Tibial nerve (tissue), 4 donors: ENCODE results near the gene AGO3. TPM values are rescaled to one million over a fixed set of nuclear protein-coding genes. Genes with fewer than 3 reads are reported as not detected.

ENCODE experiments used
- DNase-seq, 2 donors: peaks; one replicate each; pipeline ENCODE4 v3.0.0-alpha.2; 2019; ENCODE audit warnings: low spot score in 2 of 2
- H3K27ac ChIP-seq, 4 donors: fragments of 200-600 bp; sonication (generic) in 3 of 4; one replicate each; pipeline ENCODE4 v1.5.1; 2017 to 2019; ENCODE audit warnings: mild to moderate bottlenecking in 1 of 4
- H3K27me3 ChIP-seq, 2 donors: fragments of 200-600 bp; sonication (generic) in 1 of 2; one replicate each; pipeline versions ENCODE4 v1.5.1 to v1.6.0; 2017 to 2019
- H3K36me3 ChIP-seq, 3 donors: fragments of 200-600 bp; sonication (generic); one replicate each; pipeline ENCODE4 v1.5.1; 2018 to 2019
- H3K4me1 ChIP-seq, 4 donors: fragments of 200-600 bp; sonication (generic) in 3 of 4; one replicate each; pipeline ENCODE4 v1.5.1; 2017 to 2019
- H3K4me3 ChIP-seq, 4 donors: fragments of 200-600 bp; sonication (generic) in 3 of 4; one replicate each; pipeline ENCODE4 v1.5.1; 2017 to 2019; ENCODE audit warnings: mild to moderate bottlenecking in 1 of 4, moderate library complexity in 1 of 4
- H3K9me3 ChIP-seq, 4 donors: fragments of 200-600 bp; sonication (generic) in 3 of 4; one replicate each; pipeline ENCODE4 v1.5.1; 2017 to 2019
- EP300 ChIP-seq, 2 donors: sonication (generic); formaldehyde crosslinking; IDR thresholded peaks; one replicate each; pipeline ENCODE4 v1.6.1; 2017; ENCODE audit warnings: antibody characterized with exemption in 2 of 2, mild to moderate bottlenecking in 1 of 2
- POLR2A ChIP-seq, 2 donors: fragments of 450-650 bp; IDR thresholded peaks; one replicate each; pipeline ENCODE4 v1.6.1; 2017; ENCODE audit warnings: antibody characterized with exemption in 2 of 2, mild to moderate bottlenecking in 2 of 2, moderate library complexity in 2 of 2
- WGBS, 2 donors: methylation state at CpG; one replicate each; pipeline ENCODE4 v1.1.5; 2018; 5-methylcytosine and 5-hydroxymethylcytosine counted together
- total RNA-seq, 4 donors: library from RNA; depleted of rRNA; stranded (reverse); fragments of >200 nt; gene quantifications; one replicate each; pipeline ENCODE4 v1.1.0, GENCODE V29; 2016
- TF ChIP-seq, protein P1 (sequence below), 5 experiments: fragments of 200-600 bp in 3 of 5; fragments of 450-650 bp in 2 of 5; sonication (generic) in 3 of 5; IDR thresholded peaks; one replicate each; pipeline ENCODE4 v1.5.1; 2016 to 2019; ENCODE audit warnings: antibody characterized with exemption in 5 of 5, mild to moderate bottlenecking in 3 of 5, moderate library complexity in 2 of 5

The AGO3 gene
- total RNA-seq, 4 donors from 2014 or later = 16.2 to 31.8 (median 27.7) TPM

GRCh38 chr1:36115931-36116330 lies 185.0 kb downstream of the AGO3 start:
- no peak for DNase-seq
- H3K4me3 ChIP-seq = no peak overlapping the region
- H3K27ac ChIP-seq = peak overlapping the region in 3 of 4 donors; percentile 54 to 90 (median 84)
- TF ChIP-seq EP300 (IDR thresholded peaks at IDR 0.05) (no peak), POLR2A (IDR thresholded peaks at IDR 0.05) (no peak)
- no peaks in the 10 kb centered on the region for H3K36me3 ChIP-seq
- H3K4me1 ChIP-seq = peaks cover 0 to 61% (median 30%) of the 10 kb centered on the region in 4 donors
- 48 to 50% methylated on average over 5 of the region's 5 CpGs for WGBS, 2 donors
- no peaks in the 10 kb centered on the region for H3K27me3 ChIP-seq
- no peaks in the 10 kb centered on the region for H3K9me3 ChIP-seq

DNA sequence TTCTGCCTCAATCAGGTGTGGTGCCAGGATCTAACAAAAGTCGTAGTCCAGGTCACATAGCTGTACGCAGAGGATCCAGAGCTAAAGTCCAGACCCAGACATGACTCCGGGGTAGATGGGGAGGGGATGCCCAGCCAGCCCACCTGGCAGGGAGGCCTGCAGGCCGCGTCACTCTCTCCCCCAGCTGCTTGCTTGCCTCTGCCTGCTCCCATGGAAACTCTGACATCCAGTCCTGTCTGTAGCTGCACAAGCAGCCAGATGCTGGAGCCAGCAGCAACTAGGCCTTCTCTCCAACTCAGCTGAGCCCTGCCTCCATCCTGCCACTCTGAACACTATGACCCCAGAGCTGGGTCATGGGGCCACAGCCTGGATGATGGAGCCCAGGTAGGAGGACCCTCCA lies 186.0 kb downstream of the AGO3 start:
- Histone ChIP-seq H3K4me1 (peaks cover 0 to 61% (median 30%) of the 10 kb centered on the region in 4 donors), H3K4me3 (no peak overlapping the region), H3K9me3 (no peaks in the 10 kb centered on the region), H3K27me3 (no peaks in the 10 kb centered on the region), H3K27ac (peak overlapping the region in 2 of 4 donors; percentile 84 to 90), H3K36me3 (no peaks in the 10 kb centered on the region)
- no peak for TF ChIP-seq EP300 (IDR thresholded peaks at IDR 0.05)
- DNase-seq = no peak
- 79 to 85% methylated on average over 5 of the region's 5 CpGs for WGBS, 2 donors

- H3K4me1 ChIP-seq = peaks cover 0 to 67% (median 30%) of the 10 kb centered on the region in 4 donors
- TF ChIP-seq POLR2A (IDR thresholded peaks at IDR 0.05) (no peak), EP300 (IDR thresholded peaks at IDR 0.05) (no peak)
- TF ChIP-seq, protein P1, sequence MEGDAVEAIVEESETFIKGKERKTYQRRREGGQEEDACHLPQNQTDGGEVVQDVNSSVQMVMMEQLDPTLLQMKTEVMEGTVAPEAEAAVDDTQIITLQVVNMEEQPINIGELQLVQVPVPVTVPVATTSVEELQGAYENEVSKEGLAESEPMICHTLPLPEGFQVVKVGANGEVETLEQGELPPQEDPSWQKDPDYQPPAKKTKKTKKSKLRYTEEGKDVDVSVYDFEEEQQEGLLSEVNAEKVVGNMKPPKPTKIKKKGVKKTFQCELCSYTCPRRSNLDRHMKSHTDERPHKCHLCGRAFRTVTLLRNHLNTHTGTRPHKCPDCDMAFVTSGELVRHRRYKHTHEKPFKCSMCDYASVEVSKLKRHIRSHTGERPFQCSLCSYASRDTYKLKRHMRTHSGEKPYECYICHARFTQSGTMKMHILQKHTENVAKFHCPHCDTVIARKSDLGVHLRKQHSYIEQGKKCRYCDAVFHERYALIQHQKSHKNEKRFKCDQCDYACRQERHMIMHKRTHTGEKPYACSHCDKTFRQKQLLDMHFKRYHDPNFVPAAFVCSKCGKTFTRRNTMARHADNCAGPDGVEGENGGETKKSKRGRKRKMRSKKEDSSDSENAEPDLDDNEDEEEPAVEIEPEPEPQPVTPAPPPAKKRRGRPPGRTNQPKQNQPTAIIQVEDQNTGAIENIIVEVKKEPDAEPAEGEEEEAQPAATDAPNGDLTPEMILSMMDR (IDR thresholded peaks at IDR 0.05) = no peak
- no peaks in the 10 kb centered on the region for H3K36me3 ChIP-seq
- no peaks in the 10 kb centered on the region for H3K9me3 ChIP-seq
- peak overlapping the region in 3 of 4 donors; percentile 51 to 84 (median 73) for H3K27ac ChIP-seq
- 51 to 53% methylated on average over 8 to 10 of the region's 10 CpGs for WGBS, 2 donors
- H3K27me3 ChIP-seq = no peaks in the 10 kb centered on the region
- H3K4me3 ChIP-seq = no peak overlapping the region
- no peak for DNase-seq
Measured at GRCh38 chr1:36118447-36119204, 187.7 kb downstream of the AGO3 start.

DNA sequence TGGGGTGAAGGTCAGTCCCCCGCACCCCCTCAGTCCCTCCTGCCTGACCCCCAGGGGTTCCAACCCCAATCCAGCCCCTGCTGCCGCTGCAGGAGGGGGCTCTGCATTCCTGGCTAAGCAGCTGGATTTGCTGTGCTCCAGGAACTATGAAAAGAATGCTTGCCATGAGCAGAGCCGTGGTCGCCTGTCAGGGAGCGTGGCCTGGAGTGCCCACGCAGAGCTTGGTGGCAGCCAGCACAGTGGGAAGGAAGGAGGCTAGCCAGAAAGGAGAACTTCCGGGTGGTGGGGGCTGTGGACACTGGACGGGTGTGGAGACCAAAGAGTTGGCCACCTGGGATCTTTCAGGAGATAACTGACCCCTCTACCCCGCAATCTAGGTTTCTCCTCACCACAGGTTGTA lies 188.6 kb downstream of the AGO3 start:
- Histone ChIP-seq H3K36me3 (no peaks in the 10 kb centered on the region), H3K27ac (peak overlapping the region; percentile 51 to 84 (median 64)), H3K4me1 (peaks cover 0 to 75% (median 32%) of the 10 kb centered on the region in 4 donors), H3K27me3 (no peaks in the 10 kb centered on the region), H3K4me3 (no peak overlapping the region), H3K9me3 (no peaks in the 10 kb centered on the region)
- no peak for TF ChIP-seq POLR2A (IDR thresholded peaks at IDR 0.05)
- TF ChIP-seq, protein P1 (IDR thresholded peaks at IDR 0.05) = no peak
- TF ChIP-seq EP300 (IDR thresholded peaks at IDR 0.05) = no peak
- WGBS, 2 donors = 18 to 24% methylated on average over 8 to 9 of the region's 9 CpGs
- DNase-seq = no peak

Other genes starting within 250 kb of the AGO3 start
- 10 to 100 TPM; 23.4 to 28.3 (median 26.8) TPM for gene C1orf216, start 212.2 kb upstream of the AGO3 start, total RNA-seq
- under 1 TPM in 3 of 4 donors, not detected in 1; under 0.01 to 0.42 (median 0.30) TPM for gene CLSPN, start 161.1 kb upstream of the AGO3 start, total RNA-seq
- gene AGO4, start 123.1 kb upstream of the AGO3 start, total RNA-seq = 10 to 100 TPM; 11.5 to 16.3 (median 13.9) TPM
- 10 to 100 TPM in 3 of 4 donors, 1 to 10 TPM in 1; 9.2 to 24.0 (median 20.1) TPM for gene AGO1, start 47.9 kb upstream of the AGO3 start, total RNA-seq
- under 1 TPM in 1 of 4 donors, not detected in 3; 0.90 TPM for gene TEKT2, start 153.0 kb downstream of the AGO3 start, total RNA-seq
- 10 to 100 TPM; 41.0 to 64.3 (median 48.0) TPM for gene ADPRS, start 157.8 kb downstream of the AGO3 start, total RNA-seq
- gene COL8A2, start 194.1 kb downstream of the AGO3 start, total RNA-seq = 10 to 100 TPM; 26.7 to 57.9 (median 50.2) TPM
- 10 to 100 TPM; 48.0 to 90.4 (median 69.1) TPM for gene TRAPPC3, start 218.4 kb downstream of the AGO3 start, total RNA-seq
- gene MAP7D1, start 225.1 kb downstream of the AGO3 start, total RNA-seq = 100 to 1,000 TPM in 3 of 4 donors, 10 to 100 TPM in 1; 85.0 to 184 (median 121) TPM